Liver (tissue), 9 donors: ENCODE results near the gene FXYD7. TPM values are rescaled to one million over a fixed set of nuclear protein-coding genes. Genes with fewer than 3 reads are reported as not detected.

Experiments
- DNase-seq: peaks from one replicate; pipeline ENCODE4 v3.0.0-alpha.2; 2017; ENCODE audit warnings: low spot score
- H3K27ac ChIP-seq, 2 donors: one replicate each; pipeline ENCODE4 v1.7.0; 2013; ENCODE audit warnings: inconsistent platforms in 2 of 2, low read length in 2 of 2, control low read depth in 1 of 2, low read depth in 1 of 2, mild to moderate bottlenecking in 1 of 2
- H3K27me3 ChIP-seq, 4 donors: one replicate each; pipeline versions ENCODE4 v1.6.1 to v1.7.0; 2013; ENCODE audit warnings: low read length in 3 of 4, inconsistent platforms in 1 of 4, mild to moderate bottlenecking in 1 of 4, moderate library complexity in 1 of 4; ENCODE audit not compliant: control insufficient read depth in 4 of 4, insufficient read depth in 4 of 4
- H3K36me3 ChIP-seq, 4 donors: one replicate each; pipeline versions ENCODE4 v1.6.1 to v1.7.0; 2013; ENCODE audit warnings: low read length in 3 of 4, mild to moderate bottlenecking in 3 of 4, low read depth in 1 of 4, moderate library complexity in 1 of 4; ENCODE audit not compliant: control insufficient read depth in 4 of 4, insufficient read depth in 3 of 4
- H3K4me1 ChIP-seq, 4 donors: one replicate each; pipeline versions ENCODE4 v1.6.1 to v1.7.0; 2013; ENCODE audit warnings: low read length in 3 of 4, mild to moderate bottlenecking in 3 of 4, moderate library complexity in 1 of 4; ENCODE audit not compliant: control insufficient read depth in 4 of 4, insufficient read depth in 4 of 4
- H3K4me3 ChIP-seq, 3 donors: one replicate each; pipeline versions ENCODE4 v1.6.1 to v1.7.0; 2013; ENCODE audit warnings: low read length in 3 of 3, control low read depth in 1 of 3, low read depth in 1 of 3, mild to moderate bottlenecking in 1 of 3
- H3K9ac ChIP-seq, 2 donors: one replicate each; pipeline ENCODE4 v1.7.0; 2013; ENCODE audit warnings: low read length in 2 of 2, mild to moderate bottlenecking in 2 of 2, moderate library complexity in 2 of 2, control low read depth in 1 of 2, low read depth in 1 of 2
- H3K9me3 ChIP-seq, 4 donors: one replicate each; pipeline versions ENCODE4 v1.6.1 to v1.7.0; 2013; ENCODE audit warnings: low read length in 3 of 4; ENCODE audit not compliant: control insufficient read depth in 4 of 4
- ATF3 ChIP-seq: IDR thresholded peaks from 2 replicates; pipeline ENCODE4 v1.6.1; 2016; ENCODE audit warnings: antibody characterized with exemption
- EGR1 ChIP-seq, 2 donors: IDR thresholded peaks; 2 replicates each; pipeline ENCODE4 v1.6.1; 2016 to 2018; ENCODE audit warnings: antibody characterized with exemption in 2 of 2, low read depth in 2 of 2
- FOXA1 ChIP-seq: IDR thresholded peaks from 2 replicates; pipeline ENCODE4 v1.6.1; 2016; ENCODE audit warnings: antibody characterized with exemption
- FOXA2 ChIP-seq: IDR thresholded peaks from 2 replicates; pipeline ENCODE4 v1.6.1; 2016; ENCODE audit warnings: antibody characterized with exemption
- GABPA ChIP-seq, 2 donors: IDR thresholded peaks in 1 of 2; conservative IDR thresholded peaks in 1 of 2; 2 replicates each; pipeline ENCODE4 v1.6.1; 2016; ENCODE audit warnings: antibody characterized with exemption in 2 of 2, mild to moderate bottlenecking in 1 of 2, moderate library complexity in 1 of 2
- HNF4G ChIP-seq: IDR thresholded peaks from 2 replicates; pipeline ENCODE4 v1.6.1; 2016; ENCODE audit warnings: antibody characterized with exemption
- JUND ChIP-seq, 2 donors: IDR thresholded peaks; 2 replicates each; pipeline ENCODE4 v1.6.1; 2016; ENCODE audit warnings: antibody characterized with exemption in 2 of 2
- NR2F2 ChIP-seq: IDR thresholded peaks from 2 replicates; pipeline ENCODE4 v1.6.1; 2016; ENCODE audit warnings: antibody characterized with exemption
- RAD21 ChIP-seq, 2 donors: IDR thresholded peaks; 2 replicates each; pipeline ENCODE4 v1.6.1; 2016; ENCODE audit warnings: antibody characterized with exemption in 2 of 2, mild to moderate bottlenecking in 2 of 2
- RXRA ChIP-seq, 2 donors: IDR thresholded peaks; 2 replicates each; pipeline ENCODE4 v1.6.1; 2017 to 2018; ENCODE audit warnings: antibody characterized with exemption in 2 of 2, mild to moderate bottlenecking in 1 of 2
- SP1 ChIP-seq: IDR thresholded peaks from 2 replicates; pipeline ENCODE4 v1.6.1; 2018; ENCODE audit warnings: antibody characterized with exemption, mild to moderate bottlenecking
- TAF1 ChIP-seq: conservative IDR thresholded peaks from 2 replicates; pipeline ENCODE4 v1.6.1; 2016; ENCODE audit warnings: antibody characterized with exemption, mild to moderate bottlenecking
- YY1 ChIP-seq: IDR thresholded peaks from 2 replicates; pipeline ENCODE4 v1.6.1; 2016; ENCODE audit warnings: antibody characterized with exemption, mild to moderate bottlenecking
- WGBS: extraction: QIAGEN DNeasy Blood & Tissue Kit; methylation state at CpG from one replicate; pipeline ENCODE4 v1.1.7; 2013; 5-methylcytosine and 5-hydroxymethylcytosine counted together
- polyA plus RNA-seq, 2 donors: library from polyadenylated mRNA; stranded (reverse) in 1 of 2; unstranded in 1 of 2; fragments of 200-250 nt in 1 of 2; fragments of >200 nt in 1 of 2; fragmentation: Nextera tagmentation in 1 of 2; extraction: Ambion mirVana in 1 of 2; gene quantifications; one replicate each; pipeline versions ENCODE4 v1.2.1 to v1.2.3, GENCODE V29; 2013 to 2015
- total RNA-seq, 2 donors: library from RNA; depleted of rRNA; stranded (reverse); fragments of >200 nt; gene quantifications; one replicate each; pipeline ENCODE4 v1.2.3, GENCODE V29; 2014
- TF ChIP-seq, protein P1 (sequence below): IDR thresholded peaks from 2 replicates; pipeline ENCODE4 v1.6.1; 2016; ENCODE audit warnings: antibody characterized with exemption
- TF ChIP-seq, protein P2 (sequence below): IDR thresholded peaks from 2 replicates; pipeline ENCODE4 v1.6.1; 2016; ENCODE audit warnings: antibody characterized with exemption, mild to moderate bottlenecking
- donor health status: healthy.
- donor health status: healthy.
- donor health status: healthy.
- donor health status: healthy.
- donor health status: healthy.

Gene FXYD7
- total and polyA plus RNA-seq, 4 donors: 0.08 to 0.09 TPM; not detected in 2

GRCh38 chr19:35155441-35155840, 12.4 kb downstream of the FXYD7 start:
- Histone ChIP-seq H3K4me3 (peak overlapping the region in 1 of 3 donors; percentile 49), H3K9ac (no peak overlapping the region), H3K4me1 (peaks cover 0 to 23% (median 8%) of the 10 kb centered on the region in 4 donors), H3K27me3 (peaks cover 0 to 2% (median 0%) of the 10 kb centered on the region in 4 donors), H3K9me3 (no peaks in the 10 kb centered on the region), H3K36me3 (no peaks in the 10 kb centered on the region), H3K27ac (peak overlapping the region in 1 of 2 donors; percentile 81)
- WGBS: 32% methylated on average over 17 of the region's 17 CpGs
- no peak for DNase-seq
- TF ChIP-seq SP1: no peak
- TF ChIP-seq, protein P1, sequence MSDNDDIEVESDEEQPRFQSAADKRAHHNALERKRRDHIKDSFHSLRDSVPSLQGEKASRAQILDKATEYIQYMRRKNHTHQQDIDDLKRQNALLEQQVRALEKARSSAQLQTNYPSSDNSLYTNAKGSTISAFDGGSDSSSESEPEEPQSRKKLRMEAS: no peak
- no peak for TF ChIP-seq RAD21 (IDR thresholded peaks at IDR 0.05)
- TF ChIP-seq FOXA1: no peak
- TF ChIP-seq, protein P2, sequence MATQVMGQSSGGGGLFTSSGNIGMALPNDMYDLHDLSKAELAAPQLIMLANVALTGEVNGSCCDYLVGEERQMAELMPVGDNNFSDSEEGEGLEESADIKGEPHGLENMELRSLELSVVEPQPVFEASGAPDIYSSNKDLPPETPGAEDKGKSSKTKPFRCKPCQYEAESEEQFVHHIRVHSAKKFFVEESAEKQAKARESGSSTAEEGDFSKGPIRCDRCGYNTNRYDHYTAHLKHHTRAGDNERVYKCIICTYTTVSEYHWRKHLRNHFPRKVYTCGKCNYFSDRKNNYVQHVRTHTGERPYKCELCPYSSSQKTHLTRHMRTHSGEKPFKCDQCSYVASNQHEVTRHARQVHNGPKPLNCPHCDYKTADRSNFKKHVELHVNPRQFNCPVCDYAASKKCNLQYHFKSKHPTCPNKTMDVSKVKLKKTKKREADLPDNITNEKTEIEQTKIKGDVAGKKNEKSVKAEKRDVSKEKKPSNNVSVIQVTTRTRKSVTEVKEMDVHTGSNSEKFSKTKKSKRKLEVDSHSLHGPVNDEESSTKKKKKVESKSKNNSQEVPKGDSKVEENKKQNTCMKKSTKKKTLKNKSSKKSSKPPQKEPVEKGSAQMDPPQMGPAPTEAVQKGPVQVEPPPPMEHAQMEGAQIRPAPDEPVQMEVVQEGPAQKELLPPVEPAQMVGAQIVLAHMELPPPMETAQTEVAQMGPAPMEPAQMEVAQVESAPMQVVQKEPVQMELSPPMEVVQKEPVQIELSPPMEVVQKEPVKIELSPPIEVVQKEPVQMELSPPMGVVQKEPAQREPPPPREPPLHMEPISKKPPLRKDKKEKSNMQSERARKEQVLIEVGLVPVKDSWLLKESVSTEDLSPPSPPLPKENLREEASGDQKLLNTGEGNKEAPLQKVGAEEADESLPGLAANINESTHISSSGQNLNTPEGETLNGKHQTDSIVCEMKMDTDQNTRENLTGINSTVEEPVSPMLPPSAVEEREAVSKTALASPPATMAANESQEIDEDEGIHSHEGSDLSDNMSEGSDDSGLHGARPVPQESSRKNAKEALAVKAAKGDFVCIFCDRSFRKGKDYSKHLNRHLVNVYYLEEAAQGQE: no peak
- TF ChIP-seq JUND (IDR thresholded peaks at IDR 0.05): no peak

- Histone ChIP-seq H3K4me1 (peaks cover 0 to 23% (median 8%) of the 10 kb centered on the region in 4 donors), H3K27ac (no peak overlapping the region), H3K9ac (no peak overlapping the region), H3K36me3 (no peaks in the 10 kb centered on the region), H3K4me3 (no peak overlapping the region), H3K27me3 (peaks cover 0 to 2% (median 0%) of the 10 kb centered on the region in 4 donors), H3K9me3 (no peaks in the 10 kb centered on the region)
- TF ChIP-seq RAD21 (IDR thresholded peaks at IDR 0.05) (no peak), NR2F2 (no peak), SP1 (no peak), YY1 (no peak), ATF3 (no peak), HNF4G (no peak), GABPA (IDR thresholded peaks at IDR 0.05 in 1 of 2, conservative IDR thresholded peaks at IDR 0.05 in 1 of 2) (no peak), RXRA (IDR thresholded peaks at IDR 0.05) (no peak), FOXA2 (no peak), EGR1 (IDR thresholded peaks at IDR 0.05; ENCODE audit: low read depth in 2 of 2) (no peak), TAF1 (no peak)
- TF ChIP-seq, protein P2: no peak
- WGBS: 86% methylated on average over 6 of the region's 6 CpGs
- DNase-seq: no peak
Observed at GRCh38 chr19:35155981-35156672, 13.1 kb downstream of the FXYD7 start.
